Panc1 (cell line): ENCODE results near the gene FAM168B.

Source experiments
- POLR2AphosphoS5 ChIP-seq: IDR thresholded peaks from 2 replicates; pipeline ENCODE4 v1.6.1; 2012; ENCODE audit warnings: mild to moderate bottlenecking, low read depth, low read length, moderate library complexity
- REST ChIP-seq, 2 experiments: IDR thresholded peaks; 2 replicates each; pipeline ENCODE4 v1.6.1; 2011 to 2012; ENCODE audit warnings: low read depth in 2 of 2, control low read depth in 1 of 2, low read length in 1 of 2, mild to moderate bottlenecking in 1 of 2, moderate library complexity in 1 of 2; ENCODE audit not compliant: insufficient read depth in 1 of 2
- TF ChIP-seq, protein P1 (sequence below): fragments of 450-650 bp; IDR thresholded peaks from 2 replicates; pipeline ENCODE4 v1.5.1; 2017; ENCODE audit warnings: mild to moderate bottlenecking

DNA sequence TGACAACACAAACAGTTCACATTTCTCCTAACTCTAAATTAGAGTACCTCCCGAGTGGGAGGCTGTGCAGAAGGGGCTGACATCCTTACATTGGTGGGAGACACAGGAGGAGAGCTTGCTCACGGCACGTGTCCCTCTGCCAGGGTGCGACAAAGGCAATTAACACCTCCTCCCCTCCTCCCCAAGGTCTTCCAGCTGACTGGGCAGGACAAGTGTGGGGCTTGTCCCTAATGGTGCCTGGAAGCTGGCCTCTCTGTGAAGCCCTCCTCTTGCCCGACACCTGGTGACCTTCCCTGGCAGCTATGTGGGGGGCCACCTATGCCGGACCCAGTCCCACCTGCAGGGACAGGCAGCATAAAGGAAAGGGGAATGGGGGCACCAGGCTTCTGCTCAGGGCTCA, 57.0 kb downstream of the FAM168B start:
- TF ChIP-seq POLR2AphosphoS5, result no peak
- TF ChIP-seq, protein P1, sequence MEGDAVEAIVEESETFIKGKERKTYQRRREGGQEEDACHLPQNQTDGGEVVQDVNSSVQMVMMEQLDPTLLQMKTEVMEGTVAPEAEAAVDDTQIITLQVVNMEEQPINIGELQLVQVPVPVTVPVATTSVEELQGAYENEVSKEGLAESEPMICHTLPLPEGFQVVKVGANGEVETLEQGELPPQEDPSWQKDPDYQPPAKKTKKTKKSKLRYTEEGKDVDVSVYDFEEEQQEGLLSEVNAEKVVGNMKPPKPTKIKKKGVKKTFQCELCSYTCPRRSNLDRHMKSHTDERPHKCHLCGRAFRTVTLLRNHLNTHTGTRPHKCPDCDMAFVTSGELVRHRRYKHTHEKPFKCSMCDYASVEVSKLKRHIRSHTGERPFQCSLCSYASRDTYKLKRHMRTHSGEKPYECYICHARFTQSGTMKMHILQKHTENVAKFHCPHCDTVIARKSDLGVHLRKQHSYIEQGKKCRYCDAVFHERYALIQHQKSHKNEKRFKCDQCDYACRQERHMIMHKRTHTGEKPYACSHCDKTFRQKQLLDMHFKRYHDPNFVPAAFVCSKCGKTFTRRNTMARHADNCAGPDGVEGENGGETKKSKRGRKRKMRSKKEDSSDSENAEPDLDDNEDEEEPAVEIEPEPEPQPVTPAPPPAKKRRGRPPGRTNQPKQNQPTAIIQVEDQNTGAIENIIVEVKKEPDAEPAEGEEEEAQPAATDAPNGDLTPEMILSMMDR, result no peak
- no peak for TF ChIP-seq REST (IDR thresholded peaks at IDR 0.05; ENCODE audit: insufficient read depth in 1 of 2, low read depth in 2 of 2, low read length in 1 of 2)
